GM19372 (cell line): ENCODE data around the gene FRMD6.
"Not testable (repeated sequence)": the region's sequence is repeated elsewhere in the genome, so short reads cannot be mapped to it uniquely, and the experiment has no call there.

Experiments used
- ATAC-seq: cut with Tn5 transposase; IDR thresholded peaks from one replicate; pipeline ENCODE4 v1.9.1; 2021; ENCODE audit warnings: mild to moderate bottlenecking, low read depth, moderate library complexity; ENCODE audit not compliant: unreplicated experiment

Gene FRMD6

GRCh38 chr14:51716610-51717009 is 64.9 kb downstream of the FRMD6 start:
- ATAC-seq, result no peak

DNA sequence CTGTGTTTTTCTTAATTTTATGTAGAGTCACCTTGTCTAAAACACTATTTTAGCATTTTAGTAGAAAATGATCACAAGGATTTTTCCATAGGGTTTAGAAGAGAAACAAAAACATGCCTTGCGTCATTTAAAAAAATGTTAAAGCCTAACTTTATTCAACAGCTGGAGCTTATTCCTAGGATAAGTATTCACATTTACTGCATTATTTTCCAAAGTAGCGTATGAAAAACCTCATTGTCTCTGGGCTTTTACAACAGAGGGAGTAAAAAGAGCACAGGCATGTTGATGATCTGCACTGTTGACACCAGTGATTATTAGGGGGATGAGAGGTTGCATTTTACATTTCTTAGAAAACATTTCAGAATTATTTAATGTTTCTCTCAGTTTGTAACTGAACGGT is 66.1 kb downstream of the FRMD6 start:
- ATAC-seq, result no peak

GRCh38 chr14:51719955-51720354 is 68.2 kb downstream of the FRMD6 start:
- ATAC-seq, result no peak

DNA sequence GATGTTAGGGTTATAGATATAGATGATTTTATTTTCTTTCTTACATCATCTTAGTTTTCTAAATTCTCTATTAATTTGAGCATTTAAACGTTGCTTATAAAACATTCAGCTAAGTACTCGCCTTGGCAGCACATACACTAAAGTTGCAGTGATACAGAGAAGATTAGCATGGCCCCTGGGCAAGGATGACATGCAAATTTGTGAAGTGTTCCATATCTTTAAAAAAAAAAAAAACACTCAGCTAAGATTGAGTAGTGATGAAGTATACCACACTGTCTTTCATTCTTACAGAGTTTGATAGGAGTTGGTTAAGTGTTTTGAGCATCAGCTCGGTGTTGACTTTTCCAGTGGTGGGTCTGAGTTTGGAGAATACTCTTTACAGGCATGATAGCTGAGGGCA is 72.3 kb downstream of the FRMD6 start:
- no peak for ATAC-seq

- ATAC-seq, result no peak
Observed at GRCh38 chr14:51724650-51725049, 72.9 kb downstream of the FRMD6 start.

DNA sequence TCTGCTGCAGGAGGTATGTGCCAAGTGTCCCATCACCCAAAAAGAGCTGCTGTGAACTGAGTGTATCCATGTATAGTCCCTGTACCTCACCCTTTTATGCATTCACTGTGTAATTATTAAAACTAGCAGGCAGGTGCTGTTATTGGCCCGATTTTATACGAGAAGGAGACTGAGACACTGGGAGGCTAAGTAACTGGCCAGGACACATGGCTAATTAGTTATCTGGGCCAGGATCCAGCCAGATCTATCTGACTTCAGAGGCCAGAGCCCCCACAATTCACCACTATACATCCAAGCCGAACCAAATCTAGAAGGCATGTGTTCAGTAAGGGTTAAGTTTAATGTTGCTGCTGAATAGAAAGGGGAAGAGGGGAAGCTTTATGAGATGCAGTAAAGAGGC is 73.4 kb downstream of the FRMD6 start:
- ATAC-seq, result no peak

DNA sequence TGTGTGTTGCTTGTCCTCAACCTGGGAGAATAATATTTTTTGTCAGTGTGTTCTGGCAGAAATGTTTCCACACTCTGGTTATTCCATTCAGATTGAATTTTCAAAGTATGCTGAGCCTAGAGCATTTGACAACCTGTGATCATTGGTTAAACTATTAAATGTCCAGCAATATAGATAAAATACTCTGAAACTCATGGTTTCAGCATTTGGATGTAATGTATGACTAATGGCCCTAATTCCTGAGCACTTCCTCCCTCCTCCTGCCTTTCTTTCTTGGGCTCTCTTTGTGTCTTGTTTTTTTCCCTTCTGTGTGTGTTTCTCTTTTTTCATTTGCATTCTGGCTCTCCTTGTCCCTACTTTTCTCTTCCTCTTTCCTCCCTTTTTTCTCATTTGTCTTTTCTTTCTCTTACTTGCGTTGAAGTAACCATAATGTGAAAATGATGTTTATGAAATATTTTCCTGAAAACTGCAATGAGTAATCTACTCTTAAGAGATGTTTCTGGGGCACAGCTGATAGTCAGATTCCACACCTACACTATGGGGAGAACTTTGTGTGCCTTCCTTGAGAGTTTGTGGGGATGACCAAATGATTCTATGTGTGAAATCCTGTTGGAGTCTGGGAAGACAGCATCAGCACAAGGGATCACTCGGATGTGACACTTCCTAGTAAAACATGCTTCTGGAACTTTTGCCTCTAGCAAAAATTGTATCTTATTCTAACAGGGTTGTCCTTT is 74.6 kb downstream of the FRMD6 start:
- ATAC-seq, result no peak

DNA sequence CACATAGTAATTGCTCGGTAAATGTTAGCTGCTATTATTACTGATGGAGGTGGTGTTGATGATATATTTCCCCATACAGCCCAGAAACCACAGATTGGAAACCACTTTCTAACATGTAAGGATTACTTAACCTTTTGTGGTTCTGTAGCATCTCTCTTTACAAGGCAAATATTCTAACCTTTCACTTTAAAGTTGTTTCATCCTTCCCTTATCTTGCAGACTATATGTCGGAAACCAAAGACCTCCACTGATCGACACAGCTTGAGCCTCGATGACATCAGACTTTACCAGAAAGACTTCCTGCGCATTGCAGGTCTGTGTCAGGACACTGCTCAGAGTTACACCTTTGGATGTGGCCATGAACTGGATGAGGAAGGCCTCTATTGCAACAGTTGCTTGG is 75.8 kb downstream of the FRMD6 start:
- ATAC-seq, result no peak

DNA sequence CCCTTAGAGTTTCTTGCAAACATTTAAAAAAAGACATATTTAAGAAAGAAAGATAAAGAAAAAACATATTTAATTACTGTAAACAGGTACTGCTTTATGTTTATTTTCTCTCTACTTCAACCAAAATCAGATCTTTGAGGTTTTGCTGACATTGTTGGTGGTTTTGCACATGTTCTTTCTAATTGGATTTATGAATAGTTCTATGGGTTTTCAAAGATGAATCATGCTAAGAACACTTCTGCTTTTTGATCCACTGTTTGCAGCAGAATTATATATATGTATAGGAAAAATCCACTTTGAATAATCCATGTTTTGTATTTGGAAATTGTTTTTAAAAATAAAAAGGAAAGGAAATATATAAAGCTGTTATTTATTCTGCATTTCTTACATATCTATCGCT is 78.4 kb downstream of the FRMD6 start:
- no peak for ATAC-seq

DNA sequence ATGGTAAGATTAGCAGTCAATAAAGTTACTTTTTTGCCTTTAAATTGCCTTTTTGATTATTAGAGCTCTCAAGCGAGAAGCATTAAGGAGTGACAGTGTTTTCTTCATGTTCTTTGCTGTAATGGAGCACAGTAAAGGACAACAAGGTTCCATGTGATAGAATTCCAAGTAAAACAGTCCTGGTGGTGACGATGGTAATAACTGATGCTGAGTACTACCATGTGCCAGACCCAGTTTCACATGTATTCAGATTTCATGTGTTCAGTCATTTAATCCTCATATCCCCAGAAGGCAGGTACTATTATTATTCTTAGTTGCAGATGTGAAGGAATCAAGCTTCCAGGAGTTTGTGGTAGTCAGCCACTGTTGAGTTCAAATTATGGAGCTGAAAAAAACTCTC is 79.0 kb downstream of the FRMD6 start:
- no peak for ATAC-seq

DNA sequence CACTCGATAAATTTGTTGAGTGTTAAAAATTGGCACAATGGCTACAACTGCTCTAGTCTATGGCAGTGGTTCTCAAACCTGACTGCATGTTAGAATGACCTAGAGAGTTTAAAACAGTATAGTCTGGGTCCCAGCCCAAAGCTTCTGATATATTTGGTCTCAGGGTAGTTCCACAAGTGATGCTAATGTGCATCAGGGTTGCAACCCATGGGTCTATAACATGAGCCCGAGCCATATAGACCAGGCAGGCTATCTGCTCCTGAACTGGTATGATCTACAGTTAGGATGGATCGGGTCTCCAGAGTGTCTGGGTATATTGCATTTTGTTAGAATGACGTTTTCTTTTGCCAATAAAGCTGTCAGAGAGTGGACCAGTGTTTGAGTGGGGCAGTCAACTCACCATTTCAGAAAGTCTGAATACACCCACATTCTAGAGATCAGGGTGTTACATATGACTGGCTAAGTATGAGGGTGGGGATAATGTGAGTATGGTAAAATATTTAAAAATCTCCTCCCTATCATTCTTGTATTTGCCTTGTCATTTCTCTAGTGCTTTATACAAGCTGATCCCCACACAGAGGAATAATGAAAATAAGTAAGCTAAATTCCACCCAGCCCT is 80.9 kb downstream of the FRMD6 start:
- no peak for ATAC-seq

- no peak for ATAC-seq
Observed at GRCh38 chr14:51733147-51733546, 81.4 kb downstream of the FRMD6 start.

- ATAC-seq, result no peak
Observed at GRCh38 chr14:51735851-51736250, 84.1 kb downstream of the FRMD6 start.

GRCh38 chr14:51738754-51739153 is 87.0 kb downstream of the FRMD6 start:
- ATAC-seq, result no peak

- ATAC-seq, result no peak
Observed at GRCh38 chr14:51743588-51744000, 91.9 kb downstream of the FRMD6 start.

DNA sequence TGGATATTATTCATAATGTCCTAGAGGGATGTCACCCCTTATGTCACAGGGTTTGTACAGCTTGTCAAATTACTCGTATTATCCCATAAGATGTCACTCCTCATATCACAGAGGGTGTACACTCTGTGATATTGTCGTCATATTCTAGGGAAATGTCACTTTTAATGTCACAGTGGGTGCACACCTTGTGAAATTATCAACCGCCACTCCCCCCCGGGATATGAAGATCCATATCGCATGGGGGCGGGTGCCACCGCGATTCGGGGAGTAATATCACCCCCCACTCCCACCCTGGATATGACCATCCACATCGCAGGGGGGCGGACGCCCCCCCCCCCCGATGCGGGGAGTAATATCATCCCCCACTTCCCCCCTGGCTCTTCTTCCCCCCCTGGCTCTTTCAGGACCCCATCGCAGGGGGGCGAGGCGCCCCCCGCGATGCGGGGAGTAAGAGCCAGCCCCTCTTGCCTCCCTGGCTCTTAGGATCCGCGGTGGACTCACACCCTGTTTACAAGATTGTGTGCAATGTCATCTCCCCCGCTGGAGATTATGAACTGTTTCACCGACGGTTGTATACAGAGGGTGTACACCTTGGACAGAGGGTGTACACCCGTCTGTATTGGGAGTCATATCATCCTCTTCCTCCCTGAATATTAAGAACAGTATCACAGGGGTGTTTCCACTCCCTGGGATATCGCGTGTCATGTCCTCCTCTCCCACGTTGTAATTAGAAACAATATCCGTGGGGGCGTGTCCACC is 92.8 kb downstream of the FRMD6 start:
- ATAC-seq, result no peak

- not testable (repeated sequence) for ATAC-seq
Observed at GRCh38 chr14:51746823-51747222, 95.1 kb downstream of the FRMD6 start.

- ATAC-seq, result no peak
Observed at GRCh38 chr14:51750542-51750941, 98.8 kb downstream of the FRMD6 start.

DNA sequence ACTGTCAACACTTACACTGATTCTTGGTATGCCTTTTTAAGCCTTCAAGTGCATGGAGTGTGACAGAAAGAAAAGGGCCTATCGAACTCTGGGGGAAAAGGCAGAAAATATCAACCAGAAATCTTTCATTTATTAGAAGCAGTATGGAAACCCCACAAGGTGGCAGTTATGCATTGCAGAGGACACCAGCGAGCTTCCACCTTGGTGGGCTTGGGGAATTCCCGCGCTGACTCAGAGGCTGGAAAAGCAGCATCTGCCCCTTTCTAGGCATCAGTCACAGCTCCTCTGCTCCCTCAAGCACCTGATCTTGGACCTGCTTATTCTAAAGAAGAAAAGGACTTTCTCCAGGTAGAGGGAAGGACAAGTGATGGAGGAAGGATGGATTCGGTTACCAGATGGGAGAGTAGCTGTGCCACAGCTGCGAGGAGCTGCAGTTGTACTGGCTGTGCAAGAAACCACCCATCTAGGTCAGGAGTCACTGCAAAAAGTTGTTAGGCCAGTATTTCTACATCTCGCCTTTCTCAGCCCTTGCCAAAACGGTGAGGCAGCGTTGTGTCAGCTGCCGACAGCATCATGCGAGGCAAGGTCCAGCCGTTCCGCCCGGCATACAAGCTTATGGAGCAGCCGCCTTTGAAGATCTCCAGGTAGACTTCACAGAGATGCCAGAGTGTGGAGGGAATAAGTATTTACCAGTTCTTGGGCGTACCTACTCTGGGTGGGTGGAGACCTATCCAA is 100.1 kb downstream of the FRMD6 start:
- not testable (repeated sequence) for ATAC-seq

DNA sequence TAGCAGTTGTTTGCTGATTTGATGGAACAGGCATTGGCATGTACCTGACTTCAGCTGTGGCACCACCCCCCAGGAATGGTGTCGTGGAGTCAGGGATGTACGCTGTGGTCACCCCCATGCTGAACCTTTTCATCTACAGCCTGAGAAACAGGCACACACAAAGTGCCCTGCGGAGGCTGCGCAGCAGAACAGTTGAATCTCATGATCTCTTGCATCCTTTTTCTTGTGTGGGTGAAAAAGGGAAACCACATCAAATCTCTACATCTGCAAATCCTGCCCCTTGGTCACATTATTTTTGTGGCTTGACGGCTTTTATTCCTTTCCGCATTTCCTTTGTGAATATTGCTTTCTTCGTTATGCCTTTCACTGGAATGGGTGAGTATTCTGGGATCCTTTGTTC is 106.0 kb downstream of the FRMD6 start:
- not testable (repeated sequence) for ATAC-seq

DNA sequence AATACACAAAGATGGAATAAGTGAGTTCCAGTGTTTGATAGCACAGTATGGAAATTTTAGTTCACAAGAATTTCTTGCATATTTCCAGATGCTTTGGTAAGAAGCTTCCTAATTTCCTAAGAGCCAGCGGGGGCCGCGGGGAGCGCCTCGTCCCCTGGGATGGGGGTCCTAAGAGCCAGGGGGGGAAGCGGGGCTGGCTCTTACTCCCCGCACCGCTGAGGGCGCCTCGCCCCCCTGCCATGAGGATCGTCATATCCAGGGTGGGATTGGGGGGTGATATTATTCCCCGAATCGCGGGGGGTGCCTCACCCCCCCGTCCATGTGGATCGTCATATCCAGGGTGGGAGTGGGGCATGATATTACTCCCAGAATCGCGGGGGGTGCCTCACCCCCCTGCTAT is 108.2 kb downstream of the FRMD6 start:
- no peak for ATAC-seq
